ENCODE data around the gene CARS2.
A peak's percentile ranks its signal among the peaks of the same experiment; 100 is the strongest.
"Not testable (repeated sequence)": the region's sequence is repeated elsewhere in the genome, so short reads cannot be mapped to it uniquely, and the experiment has no call there.

Gene CARS2

GRCh38 chr13:110706570-110707372 is 855 bp upstream of the CARS2 start:
- Histone ChIP-seq H3K36me3 (ENCODE audit: control insufficient read depth, insufficient read depth, low read length) (peaks cover 15% of the 10 kb centered on the region), H3K27ac (ENCODE audit: low read depth, low read length, severe bottlenecking) (peak overlapping the region; percentile 76), H3K4me1 (ENCODE audit: control insufficient read depth, insufficient read depth, low read length, poor library complexity, severe bottlenecking) (peaks cover 11% of the 10 kb centered on the region), H3K4me3 (ENCODE audit: extremely low read depth, insufficient read depth, low read length, poor library complexity, severe bottlenecking) (peak overlapping the region; percentile 67), H3K9me3 (ENCODE audit: control insufficient read depth, low read length) (no peaks in the 10 kb centered on the region)
- 47 to 73% methylated on average over 4 to 7 of the region's 8 CpGs for WGBS, 2 experiments (ENCODE audit: insufficient coverage in 2 of 2)

GRCh38 chr13:110705356-110705825 is 525 bp downstream of the CARS2 start:
- peak overlapping the region; percentile 67 for H3K4me3 ChIP-seq (ENCODE audit: extremely low read depth, insufficient read depth, low read length, poor library complexity, severe bottlenecking)
- H3K9me3 ChIP-seq (ENCODE audit: control insufficient read depth, low read length), result no peaks in the 10 kb centered on the region
- H3K27ac ChIP-seq (ENCODE audit: low read depth, low read length, severe bottlenecking), result peak overlapping the region; percentile 66
- H3K36me3 ChIP-seq (ENCODE audit: control insufficient read depth, insufficient read depth, low read length), result peaks cover 28% of the 10 kb centered on the region
- H3K4me1 ChIP-seq (ENCODE audit: control insufficient read depth, insufficient read depth, low read length, poor library complexity, severe bottlenecking), result peaks cover 11% of the 10 kb centered on the region
- WGBS, 2 experiments (ENCODE audit: insufficient coverage in 2 of 2), result 13% methylated on average over 7 of the region's 12 CpGs; no CpG with 5 or more reads in 1 of the 2 experiments

- no peak overlapping the region for H3K4me3 ChIP-seq (ENCODE audit: extremely low read depth, insufficient read depth, low read length, poor library complexity, severe bottlenecking)
- no peak overlapping the region for H3K27ac ChIP-seq (ENCODE audit: low read depth, low read length, severe bottlenecking)
Measured at GRCh38 chr13:110702591-110703526, 3.1 kb downstream of the CARS2 start.

GRCh38 chr13:110702089-110702488 is 3.8 kb downstream of the CARS2 start:
- H3K36me3 ChIP-seq (ENCODE audit: control insufficient read depth, insufficient read depth, low read length), result peaks cover 56% of the 10 kb centered on the region
- H3K9me3 ChIP-seq (ENCODE audit: control insufficient read depth, low read length), result no peaks in the 10 kb centered on the region
- H3K4me1 ChIP-seq (ENCODE audit: control insufficient read depth, insufficient read depth, low read length, poor library complexity, severe bottlenecking), result peaks cover 11% of the 10 kb centered on the region
- H3K4me3 ChIP-seq (ENCODE audit: extremely low read depth, insufficient read depth, low read length, poor library complexity, severe bottlenecking), result no peak overlapping the region
- 83 to 100% methylated on average over 1 of the region's 3 CpGs for WGBS, 2 experiments (ENCODE audit: insufficient coverage in 2 of 2)
- no peak overlapping the region for H3K27ac ChIP-seq (ENCODE audit: low read depth, low read length, severe bottlenecking)

More at GRCh38 chr13:110702591-110703526, 3.1 kb downstream of the CARS2 start:
- WGBS, 2 experiments (ENCODE audit: insufficient coverage in 2 of 2), result 93 to 96% methylated on average over 13 of the region's 15 CpGs
- H3K9me3 ChIP-seq (ENCODE audit: control insufficient read depth, low read length), result no peaks in the 10 kb centered on the region
- H3K4me1 ChIP-seq (ENCODE audit: control insufficient read depth, insufficient read depth, low read length, poor library complexity, severe bottlenecking), result peaks cover 11% of the 10 kb centered on the region
- H3K36me3 ChIP-seq (ENCODE audit: control insufficient read depth, insufficient read depth, low read length), result peaks cover 50% of the 10 kb centered on the region

- H3K36me3 ChIP-seq (ENCODE audit: control insufficient read depth, insufficient read depth, low read length), result peaks cover 61% of the 10 kb centered on the region
- WGBS, 2 experiments (ENCODE audit: insufficient coverage in 2 of 2), result 89 to 100% methylated on average over 7 of the region's 7 CpGs
- H3K9me3 ChIP-seq (ENCODE audit: control insufficient read depth, low read length); H3K4me3 ChIP-seq (ENCODE audit: extremely low read depth, insufficient read depth, low read length, poor library complexity, severe bottlenecking); H3K27ac ChIP-seq (ENCODE audit: low read depth, low read length, severe bottlenecking): not testable (repeated sequence)
- H3K4me1 ChIP-seq (ENCODE audit: control insufficient read depth, insufficient read depth, low read length, poor library complexity, severe bottlenecking), result peaks cover 11% of the 10 kb centered on the region
Measured at GRCh38 chr13:110701061-110701460, 4.9 kb downstream of the CARS2 start.

- H3K36me3 ChIP-seq (ENCODE audit: control insufficient read depth, insufficient read depth, low read length), result peaks cover 61% of the 10 kb centered on the region
- peaks cover 11% of the 10 kb centered on the region for H3K4me1 ChIP-seq (ENCODE audit: control insufficient read depth, insufficient read depth, low read length, poor library complexity, severe bottlenecking)
- no peak overlapping the region for H3K4me3 ChIP-seq (ENCODE audit: extremely low read depth, insufficient read depth, low read length, poor library complexity, severe bottlenecking)
- H3K27ac ChIP-seq (ENCODE audit: low read depth, low read length, severe bottlenecking), result no peak overlapping the region
- 60 to 79% methylated on average over 3 to 7 of the region's 8 CpGs for WGBS, 2 experiments (ENCODE audit: insufficient coverage in 2 of 2)
- no peaks in the 10 kb centered on the region for H3K9me3 ChIP-seq (ENCODE audit: control insufficient read depth, low read length)
Measured at GRCh38 chr13:110700641-110701040, 5.3 kb downstream of the CARS2 start.

GRCh38 chr13:110700186-110700585 is 5.7 kb downstream of the CARS2 start:
- H3K36me3 ChIP-seq (ENCODE audit: control insufficient read depth, insufficient read depth, low read length), result peaks cover 65% of the 10 kb centered on the region

GRCh38 chr13:110699148-110700145 is 6.5 kb downstream of the CARS2 start:
- no peaks in the 10 kb centered on the region for H3K9me3 ChIP-seq (ENCODE audit: control insufficient read depth, low read length)
- H3K36me3 ChIP-seq (ENCODE audit: control insufficient read depth, insufficient read depth, low read length), result peaks cover 65% of the 10 kb centered on the region
- no peak overlapping the region for H3K4me3 ChIP-seq (ENCODE audit: extremely low read depth, insufficient read depth, low read length, poor library complexity, severe bottlenecking)
- peaks cover 7% of the 10 kb centered on the region for H3K4me1 ChIP-seq (ENCODE audit: control insufficient read depth, insufficient read depth, low read length, poor library complexity, severe bottlenecking)
- 85 to 90% methylated on average over 11 to 14 of the region's 15 CpGs for WGBS, 2 experiments (ENCODE audit: insufficient coverage in 2 of 2)
- no peak overlapping the region for H3K27ac ChIP-seq (ENCODE audit: low read depth, low read length, severe bottlenecking)

More at GRCh38 chr13:110700186-110700585, 5.7 kb downstream of the CARS2 start:
- no peak overlapping the region for H3K27ac ChIP-seq (ENCODE audit: low read depth, low read length, severe bottlenecking)
- H3K4me3 ChIP-seq (ENCODE audit: extremely low read depth, insufficient read depth, low read length, poor library complexity, severe bottlenecking), result no peak overlapping the region
- peaks cover 10% of the 10 kb centered on the region for H3K4me1 ChIP-seq (ENCODE audit: control insufficient read depth, insufficient read depth, low read length, poor library complexity, severe bottlenecking)
- 90 to 91% methylated on average over 11 to 14 of the region's 14 CpGs for WGBS, 2 experiments (ENCODE audit: insufficient coverage in 2 of 2)
- no peaks in the 10 kb centered on the region for H3K9me3 ChIP-seq (ENCODE audit: control insufficient read depth, low read length)

- Histone ChIP-seq H3K27ac (ENCODE audit: low read depth, low read length, severe bottlenecking) (no peak overlapping the region), H3K4me1 (ENCODE audit: control insufficient read depth, insufficient read depth, low read length, poor library complexity, severe bottlenecking) (peaks cover 7% of the 10 kb centered on the region), H3K4me3 (ENCODE audit: extremely low read depth, insufficient read depth, low read length, poor library complexity, severe bottlenecking) (no peak overlapping the region), H3K9me3 (ENCODE audit: control insufficient read depth, low read length) (no peaks in the 10 kb centered on the region), H3K36me3 (ENCODE audit: control insufficient read depth, insufficient read depth, low read length) (peaks cover 64% of the 10 kb centered on the region)
- 96 to 100% methylated on average over 1 to 2 of the region's 4 CpGs for WGBS, 2 experiments (ENCODE audit: insufficient coverage in 2 of 2)
Measured at GRCh38 chr13:110698689-110699088, 7.2 kb downstream of the CARS2 start.

GRCh38 chr13:110697842-110698241 is 8.1 kb downstream of the CARS2 start:
- Histone ChIP-seq H3K9me3 (ENCODE audit: control insufficient read depth, low read length) (no peaks in the 10 kb centered on the region), H3K36me3 (ENCODE audit: control insufficient read depth, insufficient read depth, low read length) (peaks cover 60% of the 10 kb centered on the region), H3K4me3 (ENCODE audit: extremely low read depth, insufficient read depth, low read length, poor library complexity, severe bottlenecking) (no peak overlapping the region), H3K27ac (ENCODE audit: low read depth, low read length, severe bottlenecking) (no peak overlapping the region), H3K4me1 (ENCODE audit: control insufficient read depth, insufficient read depth, low read length, poor library complexity, severe bottlenecking) (peaks cover 2% of the 10 kb centered on the region)
- no CpG with 5 or more reads among the region's 4 CpGs for WGBS, 2 experiments (ENCODE audit: insufficient coverage in 2 of 2)

Data from mesodermal cell (in vitro differentiated cells).